Left renal pelvis (tissue), 4 donors: ENCODE data around the gene NOL3. TPM values are rescaled to one million over a fixed set of nuclear protein-coding genes. Genes with fewer than 3 reads are reported as not detected.

Experiments
- polyA plus RNA-seq, 4 donors: library from polyadenylated mRNA; unstranded; fragments of 120-200 nt; gene quantifications; one replicate each; pipeline ENCODE4 v1.2.1, GENCODE V29; 2013; ENCODE audit not compliant: insufficient read length in 4 of 4

NOL3 gene
- polyA plus RNA-seq, 4 donors, result 2.4 to 7.6 (median 4.9) TPM

Other genes with a start within 250 kb of the NOL3 start
- 1 to 10 TPM; 1.2 to 5.4 (median 2.1) TPM for gene RRAD, start 245.0 kb upstream of the NOL3 start, polyA plus RNA-seq
- gene CIAO2B, start 236.1 kb upstream of the NOL3 start, polyA plus RNA-seq, result 100 to 1,000 TPM in 1 of 4 donors, 10 to 100 TPM in 3; 62.2 to 102 (median 84.8) TPM
- gene CES2, start 235.0 kb upstream of the NOL3 start, polyA plus RNA-seq, result 10 to 100 TPM; 28.7 to 48.5 (median 36.1) TPM
- 1 to 10 TPM in 3 of 4 donors, under 1 TPM in 1; 0.74 to 3.5 (median 2.0) TPM for gene CES3, start 209.3 kb upstream of the NOL3 start, polyA plus RNA-seq
- 10 to 100 TPM in 2 of 4 donors, 1 to 10 TPM in 2; 6.3 to 13.2 (median 10.3) TPM for gene CES4A, start 181.9 kb upstream of the NOL3 start, polyA plus RNA-seq
- gene CBFB, start 141.4 kb upstream of the NOL3 start, polyA plus RNA-seq, result 10 to 100 TPM; 69.3 to 78.9 (median 76.2) TPM
- gene PHAF1, start 60.6 kb upstream of the NOL3 start, polyA plus RNA-seq, result 10 to 100 TPM; 21.4 to 28.3 (median 24.6) TPM
- gene B3GNT9, start 19.5 kb upstream of the NOL3 start, polyA plus RNA-seq, result 10 to 100 TPM in 3 of 4 donors, 1 to 10 TPM in 1; 8.5 to 40.1 (median 11.6) TPM
- gene TRADD, start 10.6 kb upstream of the NOL3 start, polyA plus RNA-seq, result 1 to 10 TPM; 2.9 to 7.5 (median 3.8) TPM
- 1 to 10 TPM; 1.2 to 2.5 (median 1.6) TPM for gene FBXL8, start 10.6 kb upstream of the NOL3 start, polyA plus RNA-seq
- 1 to 10 TPM; 1.4 to 5.7 (median 2.3) TPM for gene HSF4, start 5.8 kb upstream of the NOL3 start, polyA plus RNA-seq
- gene MATCAP1, start 13.4 kb downstream of the NOL3 start, polyA plus RNA-seq, result 10 to 100 TPM; 29.3 to 61.4 (median 42.3) TPM
- gene EXOC3L1, start 19.6 kb downstream of the NOL3 start, polyA plus RNA-seq, result 1 to 10 TPM; 2.3 to 7.7 (median 4.3) TPM
- 10 to 100 TPM; 50.0 to 71.4 (median 50.9) TPM for gene E2F4, start 21.6 kb downstream of the NOL3 start, polyA plus RNA-seq
- gene ELMO3, start 28.6 kb downstream of the NOL3 start, polyA plus RNA-seq, result 1 to 10 TPM in 3 of 4 donors, under 1 TPM in 1; 0.86 to 8.5 (median 5.5) TPM
- gene TMEM208, start 56.6 kb downstream of the NOL3 start, polyA plus RNA-seq, result 10 to 100 TPM; 30.6 to 46.4 (median 37.3) TPM
- gene FHOD1, start 76.9 kb downstream of the NOL3 start, polyA plus RNA-seq, result 10 to 100 TPM; 37.6 to 51.7 (median 40.2) TPM
- 1 to 10 TPM; 2.6 to 5.9 (median 4.5) TPM for gene SLC9A5, start 78.4 kb downstream of the NOL3 start, polyA plus RNA-seq
- 10 to 100 TPM in 3 of 4 donors, 1 to 10 TPM in 1; 9.5 to 28.0 (median 14.5) TPM for gene PLEKHG4, start 109.0 kb downstream of the NOL3 start, polyA plus RNA-seq
- gene KCTD19, start 156.2 kb downstream of the NOL3 start, polyA plus RNA-seq, result 1 to 10 TPM in 2 of 4 donors, under 1 TPM in 2; 0.50 to 2.3 (median 1.2) TPM
- 1 to 10 TPM; 1.5 to 7.7 (median 4.6) TPM for gene LRRC36, start 156.3 kb downstream of the NOL3 start, polyA plus RNA-seq
- gene TPPP3, start 223.0 kb downstream of the NOL3 start, polyA plus RNA-seq, result 10 to 100 TPM; 44.8 to 63.4 (median 53.2) TPM
- gene ZDHHC1, start 245.9 kb downstream of the NOL3 start, polyA plus RNA-seq, result 10 to 100 TPM; 10.4 to 18.0 (median 11.9) TPM